ENCODE measurements around the gene CPS1. TPM values are rescaled to one million over a fixed set of nuclear protein-coding genes. Genes with fewer than 3 reads are reported as not detected.

Gene CPS1
- total and polyA plus RNA-seq, 8 donors = 2.5 to 9.2 (median 7.3) TPM

DNA sequence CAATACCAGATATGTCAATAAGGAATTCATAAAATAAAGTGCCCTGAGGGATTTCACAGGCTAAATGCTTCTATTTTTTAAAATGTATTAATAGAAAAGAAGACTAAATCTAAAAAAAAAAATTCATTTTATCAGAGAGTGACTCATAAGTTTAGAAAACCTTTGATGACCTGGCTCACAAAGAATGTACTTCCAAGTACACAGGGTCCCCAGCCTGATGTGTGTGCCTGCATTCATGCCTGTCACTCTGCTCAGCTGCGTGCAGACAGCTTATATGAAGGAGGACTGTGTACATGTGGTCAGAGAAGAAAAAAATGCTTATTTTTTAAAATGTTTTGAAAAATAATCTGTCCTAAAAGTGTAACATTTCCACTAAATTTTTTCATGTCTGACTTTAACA, 3.0 kb upstream of the CPS1 start:
- H3K4me1 ChIP-seq = no peaks in the 10 kb centered on the region

DNA sequence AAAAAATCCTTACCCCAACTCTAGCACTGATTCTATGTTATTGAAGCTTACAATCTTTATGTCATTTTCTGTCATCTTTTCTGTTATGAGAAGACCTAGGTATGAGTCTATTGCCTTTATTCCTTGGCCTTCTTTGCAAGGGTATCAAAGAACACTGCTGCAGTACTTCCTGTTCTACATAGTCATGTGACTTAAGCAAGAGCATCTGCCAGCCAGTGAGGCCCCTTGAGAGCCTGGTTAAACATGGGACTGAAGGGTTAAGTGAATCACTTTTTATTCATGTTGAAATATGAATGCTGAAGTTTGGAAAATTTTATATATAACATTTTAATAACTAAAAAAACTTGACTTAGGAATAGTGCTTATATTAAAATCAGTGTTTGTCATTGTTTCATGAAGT, 844 bp upstream of the CPS1 start:
- DNase-seq (no peak), ATAC-seq (no peak)
- H3K36me3 ChIP-seq = no peaks in the 10 kb centered on the region
- H3K9me3 ChIP-seq = no peaks in the 10 kb centered on the region
- TF ChIP-seq, protein P1, sequence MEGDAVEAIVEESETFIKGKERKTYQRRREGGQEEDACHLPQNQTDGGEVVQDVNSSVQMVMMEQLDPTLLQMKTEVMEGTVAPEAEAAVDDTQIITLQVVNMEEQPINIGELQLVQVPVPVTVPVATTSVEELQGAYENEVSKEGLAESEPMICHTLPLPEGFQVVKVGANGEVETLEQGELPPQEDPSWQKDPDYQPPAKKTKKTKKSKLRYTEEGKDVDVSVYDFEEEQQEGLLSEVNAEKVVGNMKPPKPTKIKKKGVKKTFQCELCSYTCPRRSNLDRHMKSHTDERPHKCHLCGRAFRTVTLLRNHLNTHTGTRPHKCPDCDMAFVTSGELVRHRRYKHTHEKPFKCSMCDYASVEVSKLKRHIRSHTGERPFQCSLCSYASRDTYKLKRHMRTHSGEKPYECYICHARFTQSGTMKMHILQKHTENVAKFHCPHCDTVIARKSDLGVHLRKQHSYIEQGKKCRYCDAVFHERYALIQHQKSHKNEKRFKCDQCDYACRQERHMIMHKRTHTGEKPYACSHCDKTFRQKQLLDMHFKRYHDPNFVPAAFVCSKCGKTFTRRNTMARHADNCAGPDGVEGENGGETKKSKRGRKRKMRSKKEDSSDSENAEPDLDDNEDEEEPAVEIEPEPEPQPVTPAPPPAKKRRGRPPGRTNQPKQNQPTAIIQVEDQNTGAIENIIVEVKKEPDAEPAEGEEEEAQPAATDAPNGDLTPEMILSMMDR (IDR thresholded peaks at IDR 0.05) = no peak
- intact Hi-C loops (cut with DNase I) = no loop called here
- H3K27me3 ChIP-seq = no peaks in the 10 kb centered on the region
- H3K4me3 ChIP-seq = no peak overlapping the region
- H3K27ac ChIP-seq = no peak overlapping the region
- no peaks in the 10 kb centered on the region for H3K4me1 ChIP-seq

More for the DNA sequence above, 3.0 kb upstream of the CPS1 start:
- Histone ChIP-seq H3K9me3 (no peaks in the 10 kb centered on the region), H3K4me3 (no peak overlapping the region), H3K27me3 (no peaks in the 10 kb centered on the region), H3K27ac (no peak overlapping the region), H3K36me3 (no peaks in the 10 kb centered on the region)
- peak; percentile 65 for ATAC-seq
- no peak for DNase-seq
- TF ChIP-seq, protein P1 (IDR thresholded peaks at IDR 0.05) = no peak
- intact Hi-C loops (cut with DNase I) = no loop called here

DNA sequence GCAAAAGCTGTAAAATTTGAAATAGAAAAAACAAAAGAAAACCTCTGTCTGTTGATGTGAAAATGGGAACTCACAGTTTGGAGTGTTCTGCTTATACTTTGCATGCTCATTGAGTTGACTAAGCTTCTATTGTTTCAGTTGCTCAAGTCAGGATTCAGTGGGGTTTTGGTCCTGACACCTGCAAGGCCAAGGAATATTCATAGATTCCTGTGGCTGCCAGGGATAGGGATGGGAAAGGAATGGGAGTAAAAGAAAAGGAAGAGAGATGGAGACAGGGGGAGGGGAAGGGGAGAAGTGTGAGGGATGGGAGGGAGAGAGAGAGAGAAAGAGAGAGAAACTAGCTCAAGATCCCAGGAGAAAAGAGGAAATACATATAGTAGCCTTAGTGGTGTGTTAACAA, 1.3 kb downstream of the CPS1 start:
- intact Hi-C loops (cut with DNase I) = no loop called here
- Histone ChIP-seq H3K4me3 (no peak overlapping the region), H3K36me3 (no peaks in the 10 kb centered on the region), H3K27me3 (no peaks in the 10 kb centered on the region), H3K27ac (no peak overlapping the region), H3K4me1 (no peaks in the 10 kb centered on the region), H3K9me3 (no peaks in the 10 kb centered on the region)
- TF ChIP-seq, protein P1 (IDR thresholded peaks at IDR 0.05) = no peak
- ATAC-seq (no peak), DNase-seq (no peak)

DNA sequence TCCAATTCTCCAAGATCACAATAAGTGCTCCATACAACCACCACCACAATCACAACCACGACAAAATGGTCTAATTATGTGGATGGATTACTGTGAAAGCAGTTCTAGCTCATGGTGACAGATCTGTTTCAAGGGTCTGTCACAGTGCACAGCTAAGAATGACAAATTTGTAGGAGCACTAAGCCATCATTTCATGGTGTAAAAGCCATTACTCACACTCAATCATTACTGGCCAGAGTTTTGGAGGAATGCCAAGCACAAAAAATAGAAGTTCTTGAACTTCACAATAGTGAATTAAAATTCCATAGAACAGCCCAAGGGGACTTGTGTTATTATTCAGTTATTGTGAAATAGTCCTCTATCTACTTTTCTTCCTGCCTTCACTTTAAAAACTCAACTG, 2.3 kb downstream of the CPS1 start:
- H3K27ac ChIP-seq = no peak overlapping the region
- H3K27me3 ChIP-seq = no peaks in the 10 kb centered on the region
- no peak overlapping the region for H3K4me3 ChIP-seq
- H3K9me3 ChIP-seq = no peaks in the 10 kb centered on the region
- H3K4me1 ChIP-seq = no peaks in the 10 kb centered on the region
- TF ChIP-seq, protein P1 (IDR thresholded peaks at IDR 0.05) = no peak
- intact Hi-C loops (cut with DNase I) = no loop called here
- ATAC-seq = no peak
- no peak for DNase-seq
- no peaks in the 10 kb centered on the region for H3K36me3 ChIP-seq

DNA sequence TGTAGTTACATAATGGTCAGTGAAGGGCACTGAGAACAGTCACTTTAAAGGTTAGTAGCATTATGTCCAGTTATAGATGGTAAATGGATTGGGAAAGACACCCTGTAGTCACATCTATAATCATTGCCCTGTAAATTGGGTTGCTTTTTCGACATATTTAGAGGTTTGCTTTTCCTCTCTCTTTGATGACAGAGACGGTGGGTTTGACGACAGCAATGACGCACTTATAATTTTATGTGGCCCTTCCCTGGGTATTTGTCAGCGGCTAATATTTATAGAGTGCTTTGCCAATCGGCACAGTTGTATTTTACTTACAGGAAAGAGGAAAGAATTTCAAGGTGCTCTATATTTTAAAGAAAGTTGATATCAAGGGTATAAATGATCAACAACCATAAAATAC, 2.8 kb downstream of the CPS1 start:
- intact Hi-C loops (cut with DNase I) = no loop called here
- no peak for DNase-seq
- Histone ChIP-seq H3K9me3 (no peaks in the 10 kb centered on the region), H3K36me3 (no peaks in the 10 kb centered on the region), H3K27ac (no peak overlapping the region), H3K4me3 (no peak overlapping the region), H3K4me1 (no peaks in the 10 kb centered on the region), H3K27me3 (no peaks in the 10 kb centered on the region)
- no peak for ATAC-seq
- TF ChIP-seq, protein P1 (IDR thresholded peaks at IDR 0.05) = no peak

Data from left lung (tissue), 10 donors.